Measurements from ENCODE around the gene DPF3. TPM values are rescaled to one million over a fixed set of nuclear protein-coding genes. Genes with fewer than 3 reads are reported as not detected.

Gene DPF3
- total RNA-seq, 2 donors from 2014 or later = 11.0 TPM; not detected in 1

DNA sequence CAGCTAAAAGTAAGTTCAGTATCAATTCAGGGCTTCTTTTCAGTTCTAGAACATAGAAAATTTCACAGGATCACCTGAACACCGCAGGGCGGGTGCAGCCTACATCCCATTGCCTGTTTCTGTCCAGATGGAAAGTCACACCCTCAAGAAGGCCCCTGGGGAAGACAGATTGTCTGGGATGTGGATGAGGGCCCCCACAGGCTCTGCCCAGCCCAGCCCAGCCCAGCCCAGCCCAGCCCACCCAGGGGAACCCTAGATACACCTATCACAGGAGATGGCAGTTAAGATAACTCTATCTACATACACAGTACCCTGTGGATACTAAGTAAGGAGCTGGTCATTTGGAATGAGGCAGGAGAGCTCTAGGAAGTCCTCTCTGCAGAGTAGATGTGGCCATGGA is 68.4 kb downstream of the DPF3 start:
- no peak overlapping the region for H3K4me3 ChIP-seq
- intact Hi-C loops (cut with DNase I) = loop anchor here (1.0 kb wide), 1 partner anchor 12 kb away; no protein-coding TSS in a partner anchor
- no peak for DNase-seq (ENCODE audit: low spot score)
- H3K4me1 ChIP-seq (replicated peaks) = no peaks in the 10 kb centered on the region
- no peak for TF ChIP-seq POLR2AphosphoS5 (IDR thresholded peaks at IDR 0.05)
- TF ChIP-seq, protein P1, sequence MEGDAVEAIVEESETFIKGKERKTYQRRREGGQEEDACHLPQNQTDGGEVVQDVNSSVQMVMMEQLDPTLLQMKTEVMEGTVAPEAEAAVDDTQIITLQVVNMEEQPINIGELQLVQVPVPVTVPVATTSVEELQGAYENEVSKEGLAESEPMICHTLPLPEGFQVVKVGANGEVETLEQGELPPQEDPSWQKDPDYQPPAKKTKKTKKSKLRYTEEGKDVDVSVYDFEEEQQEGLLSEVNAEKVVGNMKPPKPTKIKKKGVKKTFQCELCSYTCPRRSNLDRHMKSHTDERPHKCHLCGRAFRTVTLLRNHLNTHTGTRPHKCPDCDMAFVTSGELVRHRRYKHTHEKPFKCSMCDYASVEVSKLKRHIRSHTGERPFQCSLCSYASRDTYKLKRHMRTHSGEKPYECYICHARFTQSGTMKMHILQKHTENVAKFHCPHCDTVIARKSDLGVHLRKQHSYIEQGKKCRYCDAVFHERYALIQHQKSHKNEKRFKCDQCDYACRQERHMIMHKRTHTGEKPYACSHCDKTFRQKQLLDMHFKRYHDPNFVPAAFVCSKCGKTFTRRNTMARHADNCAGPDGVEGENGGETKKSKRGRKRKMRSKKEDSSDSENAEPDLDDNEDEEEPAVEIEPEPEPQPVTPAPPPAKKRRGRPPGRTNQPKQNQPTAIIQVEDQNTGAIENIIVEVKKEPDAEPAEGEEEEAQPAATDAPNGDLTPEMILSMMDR (IDR thresholded peaks at IDR 0.05) = no peak
- TF ChIP-seq POLR2A (IDR thresholded peaks at IDR 0.05) = no peak
- WGBS = 87% methylated on average over 2 of the region's 2 CpGs
- peaks cover 4% of the 10 kb centered on the region for H3K27me3 ChIP-seq (replicated peaks; ENCODE audit: insufficient read depth)
- H3K27ac ChIP-seq = no peak overlapping the region
- no peaks in the 10 kb centered on the region for H3K36me3 ChIP-seq
- no peaks in the 10 kb centered on the region for H3K9me3 ChIP-seq

DNA sequence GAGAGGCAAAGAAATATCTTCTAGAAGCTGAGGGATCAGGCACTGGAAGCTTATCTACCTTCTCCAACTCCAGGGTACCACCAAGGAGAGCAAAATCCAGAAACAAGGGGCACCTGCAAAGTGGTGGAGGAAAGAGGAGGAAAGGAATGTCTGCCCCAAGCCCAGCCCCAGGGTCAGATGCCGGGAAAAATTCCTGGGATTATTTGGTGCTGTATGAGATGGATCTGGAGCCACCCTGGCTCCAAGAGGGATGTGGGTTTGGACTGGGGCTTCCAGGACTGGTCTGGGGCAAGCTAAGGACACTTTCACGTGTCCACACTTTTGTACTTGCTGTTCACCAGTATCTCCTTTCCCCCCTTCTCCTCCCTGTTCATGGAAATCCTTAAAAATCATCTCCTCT is 69.8 kb downstream of the DPF3 start:
- WGBS = 80% methylated on average over 2 of the region's 2 CpGs
- intact Hi-C loops (cut with DNase I) = no loop called here
- peaks cover 4% of the 10 kb centered on the region for H3K27me3 ChIP-seq (replicated peaks; ENCODE audit: insufficient read depth)
- DNase-seq (ENCODE audit: low spot score) = no peak
- H3K9me3 ChIP-seq = no peaks in the 10 kb centered on the region
- TF ChIP-seq, protein P1 (IDR thresholded peaks at IDR 0.05) = no peak
- no peak for TF ChIP-seq POLR2A (IDR thresholded peaks at IDR 0.05)
- TF ChIP-seq POLR2AphosphoS5 (IDR thresholded peaks at IDR 0.05) = no peak
- H3K27ac ChIP-seq = no peak overlapping the region
- H3K4me1 ChIP-seq (replicated peaks) = no peaks in the 10 kb centered on the region
- H3K4me3 ChIP-seq = no peak overlapping the region
- H3K36me3 ChIP-seq = no peaks in the 10 kb centered on the region

DNA sequence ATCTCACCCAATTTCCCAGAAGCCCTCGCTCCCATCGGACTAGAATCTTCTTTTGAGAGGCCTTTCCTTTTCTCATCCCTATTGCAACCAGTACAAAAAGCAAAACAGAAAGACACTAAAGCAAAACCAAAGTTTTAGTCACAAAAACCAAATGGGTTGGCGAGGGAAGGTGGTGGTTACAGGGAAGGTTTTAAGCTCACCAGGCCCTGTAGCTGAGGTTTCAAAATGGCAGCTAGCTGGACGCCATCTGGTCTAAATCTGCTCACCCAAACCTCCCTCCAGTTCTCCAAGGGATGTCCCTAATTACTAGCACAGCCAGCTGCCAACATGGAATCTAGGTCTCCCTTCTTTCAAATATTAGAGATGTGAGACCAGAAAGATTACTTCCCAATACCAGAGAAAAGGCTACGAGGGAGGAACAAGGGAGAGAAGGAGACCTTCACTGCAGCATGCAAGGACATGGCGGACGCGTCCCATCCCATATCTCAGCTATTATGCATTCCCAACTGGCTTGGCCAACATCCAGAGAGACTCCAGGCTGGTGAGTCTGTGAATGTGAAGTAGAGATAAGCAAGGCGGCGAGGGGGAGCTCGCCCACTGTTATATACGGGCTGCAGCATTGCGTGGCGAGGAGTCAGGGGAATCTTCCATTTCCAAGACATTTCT is 70.8 kb downstream of the DPF3 start:
- H3K4me1 ChIP-seq (replicated peaks) = no peaks in the 10 kb centered on the region
- H3K27ac ChIP-seq = no peak overlapping the region
- 92% methylated on average over 14 of the region's 14 CpGs for WGBS
- H3K36me3 ChIP-seq = no peaks in the 10 kb centered on the region
- TF ChIP-seq POLR2AphosphoS5 (IDR thresholded peaks at IDR 0.05) (no peak), POLR2A (IDR thresholded peaks at IDR 0.05) (no peak)
- TF ChIP-seq, protein P1 (IDR thresholded peaks at IDR 0.05) = no peak
- intact Hi-C loops (cut with DNase I) = no loop called here
- no peak overlapping the region for H3K4me3 ChIP-seq
- DNase-seq (ENCODE audit: low spot score) = no peak
- H3K9me3 ChIP-seq = no peaks in the 10 kb centered on the region
- H3K27me3 ChIP-seq (replicated peaks; ENCODE audit: insufficient read depth) = peaks cover 4% of the 10 kb centered on the region

DNA sequence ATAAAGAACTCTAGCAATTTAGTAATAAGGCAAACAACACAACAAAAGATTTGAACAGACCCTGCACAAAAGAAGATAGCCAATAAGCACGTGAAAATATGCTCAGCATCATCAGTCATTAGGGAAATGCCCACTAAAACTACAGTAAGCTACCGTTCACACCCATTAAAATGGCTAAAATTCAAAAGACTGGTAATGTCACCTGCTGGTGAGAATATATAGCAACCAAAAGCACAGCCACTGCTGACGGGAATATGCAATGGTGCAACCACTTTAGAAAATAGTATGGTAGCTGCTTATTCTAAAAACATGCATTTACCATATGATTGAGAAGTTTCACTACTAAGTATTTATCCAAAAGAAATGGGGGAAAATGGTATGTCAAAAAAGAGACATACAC is 74.9 kb downstream of the DPF3 start:
- Histone ChIP-seq H3K27me3 (replicated peaks; ENCODE audit: insufficient read depth) (no peaks in the 10 kb centered on the region), H3K27ac (no peak overlapping the region), H3K4me1 (replicated peaks) (no peaks in the 10 kb centered on the region), H3K4me3 (no peak overlapping the region), H3K9me3 (no peaks in the 10 kb centered on the region), H3K36me3 (no peaks in the 10 kb centered on the region)
- no peak for DNase-seq (ENCODE audit: low spot score)
- TF ChIP-seq POLR2AphosphoS5 (IDR thresholded peaks at IDR 0.05) = no peak
- TF ChIP-seq POLR2A (IDR thresholded peaks at IDR 0.05) = no peak
- TF ChIP-seq, protein P1 (IDR thresholded peaks at IDR 0.05) = no peak
- intact Hi-C loops (cut with DNase I) = no loop called here
- WGBS = 95% methylated on average over 3 of the region's 3 CpGs

DNA sequence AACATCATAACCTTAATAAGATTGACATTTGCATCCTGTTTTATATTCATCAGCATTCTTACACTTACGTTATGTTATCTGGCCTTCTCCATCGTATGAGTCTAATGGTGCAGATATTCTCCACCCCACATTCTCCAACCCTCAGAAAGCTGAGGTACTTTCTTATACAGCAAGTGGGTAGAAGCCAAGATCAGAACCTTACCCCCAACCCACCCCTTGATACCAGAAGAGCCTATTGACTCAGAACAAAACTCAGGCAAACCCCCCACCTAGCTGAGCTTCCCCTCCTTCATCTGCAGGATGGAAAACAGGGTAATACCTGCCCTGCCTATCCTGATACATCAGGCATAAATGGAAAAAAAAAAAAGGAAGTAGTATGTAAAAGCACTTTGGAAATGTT is 77.6 kb downstream of the DPF3 start:
- Histone ChIP-seq H3K4me3 (no peak overlapping the region), H3K27me3 (replicated peaks; ENCODE audit: insufficient read depth) (no peaks in the 10 kb centered on the region), H3K36me3 (no peaks in the 10 kb centered on the region), H3K27ac (no peak overlapping the region), H3K4me1 (replicated peaks) (no peaks in the 10 kb centered on the region), H3K9me3 (no peaks in the 10 kb centered on the region)
- TF ChIP-seq, protein P1 (IDR thresholded peaks at IDR 0.05) = no peak
- no peak for TF ChIP-seq POLR2AphosphoS5 (IDR thresholded peaks at IDR 0.05)
- DNase-seq (ENCODE audit: low spot score) = no peak
- WGBS = 73% methylated on average over 2 of the region's 2 CpGs
- intact Hi-C loops (cut with DNase I) = no loop called here

Data from prostate gland (tissue), 2 donors.